ENCODE measurements around the gene NR1D1. TPM values are rescaled to one million over a fixed set of nuclear protein-coding genes. Genes with fewer than 3 reads are reported as not detected.

The NR1D1 gene
- total RNA-seq, 1 experiment from 2014 or later = 8.8 TPM

DNA sequence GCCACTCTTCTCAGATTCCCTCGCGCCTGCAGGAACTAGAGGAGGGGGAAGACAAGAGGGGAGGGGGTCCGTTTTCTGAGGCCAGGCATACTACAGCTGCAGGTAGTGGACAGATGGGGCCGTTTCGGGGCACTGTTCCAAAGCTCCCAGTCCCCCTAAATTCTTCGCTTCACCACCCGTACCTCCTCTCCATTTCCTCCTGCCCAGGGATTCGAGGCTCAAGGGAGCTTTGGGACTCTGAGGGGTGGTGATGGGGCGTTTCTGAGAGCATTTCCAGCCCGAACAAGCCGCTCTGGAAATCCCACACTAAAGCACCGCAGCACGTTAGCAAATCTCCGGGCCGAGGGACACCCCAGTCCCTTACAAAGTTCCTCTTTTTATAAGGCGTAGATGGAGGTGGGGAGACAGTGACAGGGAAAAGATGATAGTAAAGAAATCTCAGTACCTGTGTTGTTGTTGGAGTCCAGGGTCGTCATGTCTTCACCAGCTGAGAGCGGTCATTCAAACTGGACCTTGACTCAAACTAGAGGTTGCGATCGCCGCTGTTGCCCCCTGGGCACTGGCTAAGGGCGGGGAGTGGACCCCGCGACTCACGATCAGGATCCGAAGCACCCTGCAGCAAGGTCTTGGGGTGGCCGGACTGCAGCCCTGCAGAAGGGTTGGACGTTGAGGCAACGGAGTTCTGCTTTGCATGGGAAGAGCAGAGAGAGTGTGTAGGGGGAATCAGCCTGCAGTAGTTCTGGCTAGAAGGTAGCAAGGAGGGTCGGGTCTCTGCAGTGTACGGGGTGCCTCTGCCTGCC is 570 bp downstream of the NR1D1 start:
- TF ChIP-seq SIN3A (IDR thresholded peaks at IDR 0.05; ENCODE audit: borderline replicate concordance, insufficient read depth, low read depth, low read length) (no peak), POLR2AphosphoS5 (IDR thresholded peaks at IDR 0.05; ENCODE audit: low read depth, low read length) (no peak), TCF7L2 (IDR thresholded peaks at IDR 0.05; ENCODE audit: low read depth, low read length) (no peak)
- TF ChIP-seq, protein P1, sequence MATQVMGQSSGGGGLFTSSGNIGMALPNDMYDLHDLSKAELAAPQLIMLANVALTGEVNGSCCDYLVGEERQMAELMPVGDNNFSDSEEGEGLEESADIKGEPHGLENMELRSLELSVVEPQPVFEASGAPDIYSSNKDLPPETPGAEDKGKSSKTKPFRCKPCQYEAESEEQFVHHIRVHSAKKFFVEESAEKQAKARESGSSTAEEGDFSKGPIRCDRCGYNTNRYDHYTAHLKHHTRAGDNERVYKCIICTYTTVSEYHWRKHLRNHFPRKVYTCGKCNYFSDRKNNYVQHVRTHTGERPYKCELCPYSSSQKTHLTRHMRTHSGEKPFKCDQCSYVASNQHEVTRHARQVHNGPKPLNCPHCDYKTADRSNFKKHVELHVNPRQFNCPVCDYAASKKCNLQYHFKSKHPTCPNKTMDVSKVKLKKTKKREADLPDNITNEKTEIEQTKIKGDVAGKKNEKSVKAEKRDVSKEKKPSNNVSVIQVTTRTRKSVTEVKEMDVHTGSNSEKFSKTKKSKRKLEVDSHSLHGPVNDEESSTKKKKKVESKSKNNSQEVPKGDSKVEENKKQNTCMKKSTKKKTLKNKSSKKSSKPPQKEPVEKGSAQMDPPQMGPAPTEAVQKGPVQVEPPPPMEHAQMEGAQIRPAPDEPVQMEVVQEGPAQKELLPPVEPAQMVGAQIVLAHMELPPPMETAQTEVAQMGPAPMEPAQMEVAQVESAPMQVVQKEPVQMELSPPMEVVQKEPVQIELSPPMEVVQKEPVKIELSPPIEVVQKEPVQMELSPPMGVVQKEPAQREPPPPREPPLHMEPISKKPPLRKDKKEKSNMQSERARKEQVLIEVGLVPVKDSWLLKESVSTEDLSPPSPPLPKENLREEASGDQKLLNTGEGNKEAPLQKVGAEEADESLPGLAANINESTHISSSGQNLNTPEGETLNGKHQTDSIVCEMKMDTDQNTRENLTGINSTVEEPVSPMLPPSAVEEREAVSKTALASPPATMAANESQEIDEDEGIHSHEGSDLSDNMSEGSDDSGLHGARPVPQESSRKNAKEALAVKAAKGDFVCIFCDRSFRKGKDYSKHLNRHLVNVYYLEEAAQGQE (IDR thresholded peaks at IDR 0.05; ENCODE audit: insufficient read depth in 1 of 2, low read depth in 2 of 2, low read length in 1 of 2) = no peak
- TF ChIP-seq, protein P2, sequence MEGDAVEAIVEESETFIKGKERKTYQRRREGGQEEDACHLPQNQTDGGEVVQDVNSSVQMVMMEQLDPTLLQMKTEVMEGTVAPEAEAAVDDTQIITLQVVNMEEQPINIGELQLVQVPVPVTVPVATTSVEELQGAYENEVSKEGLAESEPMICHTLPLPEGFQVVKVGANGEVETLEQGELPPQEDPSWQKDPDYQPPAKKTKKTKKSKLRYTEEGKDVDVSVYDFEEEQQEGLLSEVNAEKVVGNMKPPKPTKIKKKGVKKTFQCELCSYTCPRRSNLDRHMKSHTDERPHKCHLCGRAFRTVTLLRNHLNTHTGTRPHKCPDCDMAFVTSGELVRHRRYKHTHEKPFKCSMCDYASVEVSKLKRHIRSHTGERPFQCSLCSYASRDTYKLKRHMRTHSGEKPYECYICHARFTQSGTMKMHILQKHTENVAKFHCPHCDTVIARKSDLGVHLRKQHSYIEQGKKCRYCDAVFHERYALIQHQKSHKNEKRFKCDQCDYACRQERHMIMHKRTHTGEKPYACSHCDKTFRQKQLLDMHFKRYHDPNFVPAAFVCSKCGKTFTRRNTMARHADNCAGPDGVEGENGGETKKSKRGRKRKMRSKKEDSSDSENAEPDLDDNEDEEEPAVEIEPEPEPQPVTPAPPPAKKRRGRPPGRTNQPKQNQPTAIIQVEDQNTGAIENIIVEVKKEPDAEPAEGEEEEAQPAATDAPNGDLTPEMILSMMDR (IDR thresholded peaks at IDR 0.05) = no peak
- in situ Hi-C loops (cut with HindIII; ENCODE audit: low pct_unique_long_range_greater_than_20kb, low sequenced_read_pairs) = no loop called here
- Histone ChIP-seq H3K4me1 (ENCODE audit: control insufficient read depth, insufficient read depth, low read length) (peaks cover 32% of the 10 kb centered on the region), H3K27ac (ENCODE audit: low read length) (peak overlapping the region; percentile 89), H3K9me3 (ENCODE audit: control insufficient read depth, insufficient read depth, low read depth, low read length) (no peaks in the 10 kb centered on the region), H3K36me3 (ENCODE audit: control insufficient read depth, insufficient read depth, low read length) (no peaks in the 10 kb centered on the region), H3K4me3 (ENCODE audit: low read depth in 2 of 2, low read length in 2 of 2) (peak overlapping the region; percentile 87 to 98), H3K27me3 (ENCODE audit: control insufficient read depth, insufficient read depth, low read length) (no peaks in the 10 kb centered on the region)
- BruUV-seq (replicated peaks) = TSS peak; percentile 95
- ATAC-seq (peak; percentile 31), DNase-seq (ENCODE audit: low read depth, low spot score) (no peak)
- ChIA-PET CTCF (interaction anchor here (0.9 to 1.3 kb wide), 4 partner anchors 12 to 60 kb away, joined by 4 to 7 read pairs (median 4); no protein-coding TSS in a partner anchor), POLR2A (interaction anchor here (0.8 to 1.6 kb wide), 3 partner anchors 14 to 103 kb away, joined by 3 to 13 read pairs (median 6); no protein-coding TSS in a partner anchor)
- intact Hi-C loops (cut with micrococcal nuclease; ENCODE audit: unreplicated experiment) = no loop called here

DNA sequence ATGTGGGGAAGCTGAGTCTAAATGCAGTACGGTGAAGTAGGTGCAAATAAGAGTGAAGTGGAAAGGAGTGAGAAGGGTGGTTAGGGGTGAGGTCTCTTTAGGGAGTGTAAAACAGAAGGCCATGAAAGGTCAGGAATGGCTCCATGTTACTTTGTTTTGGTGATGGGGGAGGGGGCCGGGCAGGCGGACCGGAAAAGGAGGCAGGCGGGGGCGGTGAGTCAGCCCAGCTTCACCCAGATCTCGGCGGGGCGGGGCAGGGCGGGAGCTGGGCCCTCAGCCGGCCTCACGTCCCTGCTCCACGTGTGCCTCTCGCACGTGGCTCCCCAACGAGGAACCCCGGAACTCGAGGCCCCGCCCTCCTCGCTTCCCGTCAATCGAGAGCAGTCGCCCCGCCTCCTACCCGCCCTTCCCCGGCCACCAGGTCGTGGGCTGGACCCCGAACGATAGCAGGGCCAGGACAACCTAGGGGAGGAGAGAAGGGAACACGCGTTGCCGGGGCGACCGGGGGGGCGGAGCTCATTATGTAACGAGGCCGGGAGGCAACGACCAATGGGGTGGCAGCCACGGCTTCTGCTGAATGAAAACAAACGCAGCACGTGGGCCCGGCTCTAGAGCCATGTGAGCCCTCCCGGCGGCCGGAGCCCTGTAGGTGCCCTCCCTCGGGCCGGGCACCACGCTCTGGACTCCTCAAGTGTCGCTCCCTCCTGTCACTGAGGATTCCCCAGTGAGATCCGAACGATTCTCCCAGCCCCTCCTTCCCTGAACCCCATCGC is 1.4 kb downstream of the NR1D1 start:
- BruUV-seq (replicated peaks) = no TSS peak
- TF ChIP-seq, protein P2 (IDR thresholded peaks at IDR 0.05) = no peak
- peak; percentile 41; the same call in 1 of the 2 replicates for TF ChIP-seq POLR2AphosphoS5 (IDR thresholded peaks at IDR 0.05; ENCODE audit: low read depth, low read length)
- TF ChIP-seq SIN3A (IDR thresholded peaks at IDR 0.05; ENCODE audit: borderline replicate concordance, insufficient read depth, low read depth, low read length) = peak; percentile 98
- H3K4me1 ChIP-seq (ENCODE audit: control insufficient read depth, insufficient read depth, low read length) = peaks cover 32% of the 10 kb centered on the region
- ATAC-seq (peak; percentile 85), DNase-seq (ENCODE audit: low read depth, low spot score) (peak; percentile 97)
- H3K9me3 ChIP-seq (ENCODE audit: control insufficient read depth, insufficient read depth, low read depth, low read length) = no peaks in the 10 kb centered on the region
- POLR2A ChIA-PET = interaction anchor here (0.5 to 0.8 kb wide), 6 partner anchors 10 to 468 kb away, joined by 3 to 12 read pairs (median 7); partner anchors contain the start of genes CSF3 and MSL1
- intact Hi-C loops (cut with micrococcal nuclease; ENCODE audit: unreplicated experiment) = no loop called here
- H3K27ac ChIP-seq (ENCODE audit: low read length) = peak overlapping the region; percentile 89
- H3K27me3 ChIP-seq (ENCODE audit: control insufficient read depth, insufficient read depth, low read length) = no peaks in the 10 kb centered on the region
- CTCF ChIA-PET = interaction anchor here (0.6 to 1.6 kb wide), 4 partner anchors 11 to 77 kb away, joined by 4 to 8 read pairs (median 6); no protein-coding TSS in a partner anchor
- peak overlapping the region; percentile 87 to 98 for H3K4me3 ChIP-seq (ENCODE audit: low read depth in 2 of 2, low read length in 2 of 2)
- in situ Hi-C loops (cut with HindIII; ENCODE audit: low pct_unique_long_range_greater_than_20kb, low sequenced_read_pairs) = no loop called here
- no peaks in the 10 kb centered on the region for H3K36me3 ChIP-seq (ENCODE audit: control insufficient read depth, insufficient read depth, low read length)
